Testis (tissue), 3 donors: ENCODE data around the gene SCN4A. TPM values are rescaled to one million over a fixed set of nuclear protein-coding genes. Genes with fewer than 3 reads are reported as not detected.

Experiments
- DNase-seq: peaks from one replicate; pipeline ENCODE4 v3.0.0-alpha.2; 2019
- H3K27ac ChIP-seq, 2 donors: fragments of 200-600 bp; sonication (generic); one replicate each; pipeline ENCODE4 v1.5.1; 2019
- H3K27me3 ChIP-seq: fragments of 200-600 bp; sonication (generic); one replicate; pipeline ENCODE4 v1.5.1; 2019
- H3K36me3 ChIP-seq: fragments of 200-600 bp; sonication (generic); one replicate; pipeline ENCODE4 v1.5.1; 2017; ENCODE audit warnings: low read depth; ENCODE audit errors: missing control alignments
- H3K4me1 ChIP-seq: fragments of 200-600 bp; sonication (generic); one replicate; pipeline ENCODE4 v1.5.1; 2019
- H3K4me3 ChIP-seq, 2 donors: fragments of 200-600 bp; sonication (generic); one replicate each; pipeline ENCODE4 v1.5.1; 2017 to 2019
- H3K9me3 ChIP-seq: fragments of 200-600 bp; sonication (generic); one replicate; pipeline ENCODE4 v1.5.1; 2017
- CTCF ChIP-seq, 3 experiments: fragments of 450-650 bp in 2 of 3; fragments of 200-600 bp in 1 of 3; sonication (generic) in 1 of 3; IDR thresholded peaks; one replicate each; pipeline ENCODE4 v1.5.1; 2016 to 2019; ENCODE audit warnings: antibody characterized with exemption in 3 of 3, mild to moderate bottlenecking in 2 of 3, moderate library complexity in 1 of 3
- POLR2A ChIP-seq: fragments of 450-650 bp; IDR thresholded peaks from one replicate; pipeline ENCODE4 v1.6.1; 2017; ENCODE audit warnings: antibody characterized with exemption, mild to moderate bottlenecking, moderate library complexity
- WGBS, 2 donors: methylation state at CpG; one replicate each; pipeline ENCODE4 v1.1.5; 2018; 5-methylcytosine and 5-hydroxymethylcytosine counted together
- intact Hi-C: fragments of 100-400 bp; cut with DNase I; formaldehyde crosslinking; loops from one replicate; pipeline ENCODE4 v1.15.1; 2023; ENCODE audit warnings: low total_unique reads
- polyA plus RNA-seq: library from polyadenylated mRNA; stranded (reverse); fragments of 350-450 nt; fragmentation: Illumina TruSeq; extraction: RNeasy Lipid Tissue Mini Kit (QIAGEN cat#74804); gene quantifications from one replicate; pipeline ENCODE4 v1.2.3, GENCODE V29; 2014; ENCODE audit warnings: low read depth, low replicate concordance; ENCODE audit not compliant: insufficient read depth
- total RNA-seq, 2 donors: library from RNA; depleted of rRNA; stranded (reverse); fragments of >200 nt; gene quantifications; one replicate each; pipeline ENCODE4 v1.2.3, GENCODE V29; 2016

SCN4A gene
- total and polyA plus RNA-seq, 3 donors from 2014 or later = 2.0 to 2.8 (median 2.3) TPM

- no peak overlapping the region for H3K27ac ChIP-seq
- DNase-seq = no peak
- no peak overlapping the region for H3K4me3 ChIP-seq
- H3K4me1 ChIP-seq = no peaks in the 10 kb centered on the region
- intact Hi-C loops = no loop called here
- H3K27me3 ChIP-seq = no peaks in the 10 kb centered on the region
- H3K9me3 ChIP-seq = no peaks in the 10 kb centered on the region
- H3K36me3 ChIP-seq = no peaks in the 10 kb centered on the region
- TF ChIP-seq POLR2A = no peak
- WGBS, 2 donors = 49 to 79% methylated on average over 6 of the region's 6 CpGs
These were observed 33.0 kb upstream of the SCN4A start for GRCh38 chr17:64005734-64006167.

GRCh38 chr17:64004903-64005733 is 32.4 kb upstream of the SCN4A start:
- no peak overlapping the region for H3K27ac ChIP-seq
- TF ChIP-seq CTCF (IDR thresholded peaks at IDR 0.05) (no peak), POLR2A (no peak)
- H3K4me3 ChIP-seq = no peak overlapping the region
- DNase-seq = peak; percentile 11
- no peaks in the 10 kb centered on the region for H3K27me3 ChIP-seq
- intact Hi-C loops = no loop called here
- no peaks in the 10 kb centered on the region for H3K36me3 ChIP-seq
- no peaks in the 10 kb centered on the region for H3K4me1 ChIP-seq
- no peaks in the 10 kb centered on the region for H3K9me3 ChIP-seq
- WGBS, 2 donors = 75 to 88% methylated on average over 5 to 19 of the region's 19 CpGs

GRCh38 chr17:64004218-64004770 is 31.6 kb upstream of the SCN4A start:
- intact Hi-C loops = no loop called here
- Histone ChIP-seq H3K4me1 (no peaks in the 10 kb centered on the region), H3K4me3 (no peak overlapping the region), H3K36me3 (no peaks in the 10 kb centered on the region), H3K27ac (no peak overlapping the region), H3K9me3 (no peaks in the 10 kb centered on the region), H3K27me3 (no peaks in the 10 kb centered on the region)
- 90 to 92% methylated on average over 7 of the region's 7 CpGs for WGBS, 2 donors
- TF ChIP-seq CTCF (IDR thresholded peaks at IDR 0.05) (no peak), POLR2A (no peak)
- DNase-seq = peak; percentile 2

- H3K36me3 ChIP-seq = no peaks in the 10 kb centered on the region
- H3K4me3 ChIP-seq = no peak overlapping the region
- no peak for TF ChIP-seq POLR2A
- no peak for TF ChIP-seq CTCF (IDR thresholded peaks at IDR 0.05)
- no peak overlapping the region for H3K27ac ChIP-seq
- intact Hi-C loops = no loop called here
- peaks cover 1% of the 10 kb centered on the region for H3K4me1 ChIP-seq
- no peaks in the 10 kb centered on the region for H3K9me3 ChIP-seq
- DNase-seq = no peak
- no peaks in the 10 kb centered on the region for H3K27me3 ChIP-seq
- 90 to 94% methylated on average over 13 of the region's 13 CpGs for WGBS, 2 donors
These were observed 30.9 kb upstream of the SCN4A start for GRCh38 chr17:64003526-64004121.

- TF ChIP-seq CTCF (IDR thresholded peaks at IDR 0.05) = no peak
- TF ChIP-seq POLR2A = no peak
- H3K27me3 ChIP-seq = no peaks in the 10 kb centered on the region
- no peaks in the 10 kb centered on the region for H3K9me3 ChIP-seq
- H3K36me3 ChIP-seq = no peaks in the 10 kb centered on the region
- peaks cover 7% of the 10 kb centered on the region for H3K4me1 ChIP-seq
- peak; percentile 7 for DNase-seq
- 52 to 80% methylated on average over 4 to 14 of the region's 22 CpGs for WGBS, 2 donors
- no peak overlapping the region for H3K4me3 ChIP-seq
- no peak overlapping the region for H3K27ac ChIP-seq
- intact Hi-C loops = no loop called here
These were observed 30.2 kb upstream of the SCN4A start for GRCh38 chr17:64002658-64003525.
